Hepatocyte (in vitro differentiated cells): Measurements from ENCODE around the gene SLC29A4. TPM values are rescaled to one million over a fixed set of nuclear protein-coding genes. Genes with fewer than 3 reads are reported as not detected.
"Not testable (repeated sequence)": the region's sequence is repeated elsewhere in the genome, so short reads cannot be mapped to it uniquely, and the experiment has no call there.

ENCODE experiments used
- DNase-seq: peaks from one replicate; pipeline ENCODE4 v3.0.0-alpha.2; 2016; ENCODE audit warnings: low spot score
- H2AFZ ChIP-seq: fragments of 200-600 bp; sonication (generic); 2 replicates; pipeline ENCODE4 v1.6.0; 2016; ENCODE audit warnings: antibody characterized with exemption, mild to moderate bottlenecking
- H3K27ac ChIP-seq: fragments of 200-600 bp; sonication (generic); 2 replicates; pipeline ENCODE4 v1.5.1; 2016; ENCODE audit warnings: mild to moderate bottlenecking
- H3K27me3 ChIP-seq: fragments of 200-600 bp; sonication (generic); 2 replicates; pipeline ENCODE4 v1.6.1; 2016
- H3K36me3 ChIP-seq: fragments of 200-600 bp; sonication (generic); replicated peaks from 2 replicates; pipeline ENCODE4 v1.5.1; 2016; ENCODE audit warnings: low read depth; ENCODE audit not compliant: insufficient read depth
- H3K4me1 ChIP-seq: fragments of 200-600 bp; sonication (generic); 2 replicates; pipeline ENCODE4 v1.5.1; 2016; ENCODE audit warnings: mild to moderate bottlenecking, moderate library complexity; ENCODE audit not compliant: insufficient read depth
- H3K4me2 ChIP-seq: fragments of 200-600 bp; sonication (generic); 2 replicates; pipeline ENCODE4 v1.6.0; 2016
- H3K4me3 ChIP-seq: fragments of 200-600 bp; sonication (generic); 2 replicates; pipeline ENCODE4 v1.5.1; 2016; ENCODE audit warnings: mild to moderate bottlenecking
- H3K79me2 ChIP-seq: fragments of 200-600 bp; sonication (generic); 2 replicates; pipeline ENCODE4 v1.6.0; 2017; ENCODE audit warnings: mild to moderate bottlenecking
- H3K9me2 ChIP-seq: fragments of 200-600 bp; sonication (generic); replicated peaks from 2 replicates; pipeline ENCODE4 v1.6.0; 2017; ENCODE audit warnings: mild to moderate bottlenecking; ENCODE audit not compliant: insufficient read depth
- H3K9me3 ChIP-seq: fragments of 200-600 bp; sonication (generic); 2 replicates; pipeline ENCODE4 v1.5.1; 2016; ENCODE audit warnings: low read depth, mild to moderate bottlenecking
- H4K20me1 ChIP-seq: fragments of 200-600 bp; sonication (generic); 2 replicates; pipeline ENCODE4 v1.6.0; 2016; ENCODE audit warnings: mild to moderate bottlenecking; ENCODE audit not compliant: insufficient read depth, poor library complexity, severe bottlenecking
- CTCF ChIP-seq: fragments of 200-600 bp; sonication (generic); IDR thresholded peaks from 2 replicates; pipeline ENCODE4 v1.5.1; 2016; ENCODE audit warnings: antibody characterized with exemption, mild to moderate bottlenecking; ENCODE audit not compliant: poor library complexity
- EZH2 ChIP-seq: fragments of 200-600 bp; sonication (generic); IDR thresholded peaks from 2 replicates; pipeline ENCODE4 v1.6.1; 2016; ENCODE audit warnings: antibody characterized with exemption, mild to moderate bottlenecking, borderline replicate concordance
- EZH2phosphoT487 ChIP-seq: fragments of 200-600 bp; sonication (generic); IDR thresholded peaks from one replicate; pipeline ENCODE4 v1.6.1; 2018; ENCODE audit warnings: antibody characterized with exemption, mild to moderate bottlenecking, low read depth, moderate library complexity; ENCODE audit not compliant: unreplicated experiment, severe bottlenecking
- WGBS: methylation state at CpG from one replicate; pipeline ENCODE4 v1.1.6; 2016; ENCODE audit warnings: low lambda C conversion rate; ENCODE audit errors: missing lambda C conversion rate; 5-methylcytosine and 5-hydroxymethylcytosine counted together
- polyA plus RNA-seq: library from polyadenylated mRNA; unstranded; fragments of >200 nt; fragmentation: Nextera tagmentation; extraction: Ambion mirVana; gene quantifications from 2 replicates; pipeline ENCODE4 v1.2.1, GENCODE V29; 2016
- total RNA-seq: library from RNA; depleted of rRNA; stranded (reverse); fragments of >200 nt; gene quantifications from 2 replicates; pipeline ENCODE4 v1.2.3, GENCODE V29; 2014

SLC29A4 gene
- total and polyA plus RNA-seq, 2 experiments from 2014 or later: 21.9 to 36.1 TPM

- no peaks in the 10 kb centered on the region for H3K9me2 ChIP-seq
- no peaks in the 10 kb centered on the region for H3K36me3 ChIP-seq
- no peak overlapping the region for H2AFZ ChIP-seq
- no peaks in the 10 kb centered on the region for H4K20me1 ChIP-seq
- TF ChIP-seq EZH2 (no peak), EZH2phosphoT487 (no peak), CTCF (no peak)
- no peaks in the 10 kb centered on the region for H3K4me1 ChIP-seq
- no peaks in the 10 kb centered on the region for H3K27me3 ChIP-seq
- H3K4me3 ChIP-seq: no peak overlapping the region
- WGBS: 90% methylated on average over 35 of the region's 35 CpGs
- no peak for DNase-seq
- H3K79me2 ChIP-seq: no peaks in the 10 kb centered on the region
- no peak overlapping the region for H3K27ac ChIP-seq
- no peaks in the 10 kb centered on the region for H3K9me3 ChIP-seq
- H3K4me2 ChIP-seq: no peak overlapping the region
Measured at GRCh38 chr7:5303591-5304505, 21.1 kb downstream of the SLC29A4 start.

GRCh38 chr7:5305050-5305449, 22.3 kb downstream of the SLC29A4 start:
- not testable (repeated sequence) for H3K27ac ChIP-seq, H3K9me2 ChIP-seq, DNase-seq, H3K9me3 ChIP-seq, H3K4me3 ChIP-seq, H3K4me2 ChIP-seq, H2AFZ ChIP-seq, H3K36me3 ChIP-seq, H3K4me1 ChIP-seq, H4K20me1 ChIP-seq, H3K27me3 ChIP-seq, H3K79me2 ChIP-seq
- 95% methylated on average over 9 of the region's 9 CpGs for WGBS

GRCh38 chr7:5307221-5308142, 24.7 kb downstream of the SLC29A4 start:
- H4K20me1 ChIP-seq, DNase-seq, H3K4me1 ChIP-seq, H2AFZ ChIP-seq, H3K79me2 ChIP-seq, H3K9me3 ChIP-seq, H3K27me3 ChIP-seq, H3K36me3 ChIP-seq, H3K4me3 ChIP-seq, H3K4me2 ChIP-seq, H3K9me2 ChIP-seq, H3K27ac ChIP-seq: not testable (repeated sequence)
- WGBS: 94% methylated on average over 37 of the region's 39 CpGs

GRCh38 chr7:5309146-5309545, 26.4 kb downstream of the SLC29A4 start:
- Histone ChIP-seq H3K9me3 (no peaks in the 10 kb centered on the region), H3K4me1 (no peaks in the 10 kb centered on the region), H3K27me3 (no peaks in the 10 kb centered on the region), H2AFZ (no peak overlapping the region), H3K9me2 (no peaks in the 10 kb centered on the region), H3K36me3 (no peaks in the 10 kb centered on the region), H3K27ac (no peak overlapping the region), H3K4me2 (no peak overlapping the region), H4K20me1 (no peaks in the 10 kb centered on the region), H3K4me3 (no peak overlapping the region), H3K79me2 (no peaks in the 10 kb centered on the region)
- DNase-seq: no peak
- WGBS: 98% methylated on average over 22 of the region's 25 CpGs
- TF ChIP-seq CTCF: no peak
